HG03175 (cell line): Measurements from ENCODE around the gene LHFPL3.

Source experiments
- ATAC-seq: cut with Tn5 transposase; IDR thresholded peaks from one replicate; pipeline ENCODE4 v1.9.1; 2021; ENCODE audit warnings: mild to moderate bottlenecking, moderate library complexity; ENCODE audit not compliant: unreplicated experiment

LHFPL3 gene

DNA sequence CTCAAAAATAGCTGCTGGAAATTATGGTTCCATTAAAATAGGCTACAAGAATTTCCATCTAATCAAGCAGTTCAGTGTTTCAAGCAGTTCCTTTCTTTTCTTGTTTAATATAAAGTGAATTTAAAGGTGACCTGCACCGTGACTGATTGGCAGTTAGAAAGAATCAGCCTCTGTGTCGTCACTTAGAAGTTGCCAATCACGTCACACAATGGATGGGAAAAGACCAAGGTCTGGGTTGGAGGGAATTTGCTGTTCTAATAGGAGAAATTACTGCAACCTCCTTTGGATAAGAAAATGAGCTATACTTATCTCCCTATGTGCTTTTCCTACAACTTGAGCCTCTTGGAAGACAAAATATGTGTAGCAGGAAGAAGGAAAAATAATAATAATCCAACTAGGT, 466.2 kb downstream of the LHFPL3 start:
- no peak for ATAC-seq

DNA sequence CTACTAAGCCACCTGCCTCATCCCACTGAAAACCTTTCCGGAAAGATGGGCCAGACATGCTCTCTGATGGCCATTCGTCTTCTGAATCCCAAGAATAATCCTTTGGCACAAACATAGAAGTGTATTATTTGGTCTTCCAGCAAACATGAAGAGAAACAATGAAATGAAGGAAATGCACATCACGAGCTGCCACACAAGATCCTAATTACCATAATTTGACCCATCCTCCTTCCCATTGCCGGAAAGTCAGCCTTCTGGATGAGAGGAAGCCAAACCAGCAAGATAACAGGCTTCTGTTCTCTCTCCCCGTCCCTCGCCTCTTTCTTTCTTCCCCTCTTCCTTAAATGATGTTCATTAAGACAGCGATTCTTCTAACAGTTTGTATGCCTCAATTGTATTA, 466.7 kb downstream of the LHFPL3 start:
- no peak for ATAC-seq

DNA sequence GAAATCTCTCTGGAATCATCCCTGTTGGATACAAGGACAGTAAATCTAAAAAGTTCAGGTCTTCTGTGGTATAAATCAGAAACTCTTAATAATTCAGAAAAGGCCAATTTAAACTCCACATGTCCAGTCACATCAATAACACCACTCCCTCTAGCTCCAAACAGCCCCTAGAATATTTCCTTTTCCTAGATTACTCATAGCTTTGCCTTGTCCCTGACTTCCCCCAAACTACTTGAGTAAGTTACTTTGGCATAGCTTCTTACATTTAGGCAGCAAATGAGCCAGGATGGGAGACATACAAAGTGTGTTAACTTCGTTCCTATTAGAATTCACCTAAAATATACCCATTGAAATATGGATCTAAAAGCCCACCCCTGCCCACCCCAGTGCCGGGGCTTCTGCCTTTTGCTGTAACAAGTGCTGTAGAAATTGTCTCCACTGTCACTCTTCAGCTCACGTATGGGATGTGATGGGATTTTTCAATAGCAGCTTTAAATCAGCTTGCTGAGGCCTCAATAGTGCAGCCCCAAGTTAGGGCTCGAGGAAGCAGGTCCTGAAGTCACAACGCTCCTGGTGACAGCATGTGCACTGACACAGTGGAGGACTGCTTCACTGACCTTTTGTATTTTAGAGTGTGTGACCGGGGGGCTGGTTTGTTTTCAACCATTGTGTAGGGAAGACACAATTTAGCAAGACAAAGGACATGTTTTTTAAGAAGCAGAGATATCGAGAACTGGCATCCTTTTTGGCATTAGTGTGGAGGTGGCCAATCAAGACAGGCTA, 467.4 kb downstream of the LHFPL3 start:
- ATAC-seq = no peak

- ATAC-seq = no peak
These were observed 471.9 kb downstream of the LHFPL3 start for GRCh38 chr7:104800307-104800706.

GRCh38 chr7:104801022-104801421, 472.6 kb downstream of the LHFPL3 start:
- no peak for ATAC-seq

DNA sequence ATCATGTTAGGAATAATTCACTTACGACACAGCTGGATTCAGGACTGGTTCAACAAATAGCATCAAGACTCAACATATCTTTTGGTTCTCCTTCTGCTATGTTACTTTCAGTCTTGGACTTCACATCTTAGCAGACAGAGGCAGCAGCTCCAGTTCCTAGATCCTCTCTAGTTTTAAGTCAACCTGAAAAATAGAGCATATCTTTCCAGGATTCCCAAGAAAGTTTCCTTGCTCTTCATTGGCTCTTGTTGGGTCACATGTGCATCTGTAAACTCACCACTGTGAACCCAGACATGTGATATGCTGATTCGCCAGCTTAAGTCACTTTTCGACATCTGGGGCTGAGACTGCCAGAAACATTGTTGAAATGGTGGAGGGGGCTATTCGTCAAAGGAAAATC, 475.5 kb downstream of the LHFPL3 start:
- no peak for ATAC-seq

DNA sequence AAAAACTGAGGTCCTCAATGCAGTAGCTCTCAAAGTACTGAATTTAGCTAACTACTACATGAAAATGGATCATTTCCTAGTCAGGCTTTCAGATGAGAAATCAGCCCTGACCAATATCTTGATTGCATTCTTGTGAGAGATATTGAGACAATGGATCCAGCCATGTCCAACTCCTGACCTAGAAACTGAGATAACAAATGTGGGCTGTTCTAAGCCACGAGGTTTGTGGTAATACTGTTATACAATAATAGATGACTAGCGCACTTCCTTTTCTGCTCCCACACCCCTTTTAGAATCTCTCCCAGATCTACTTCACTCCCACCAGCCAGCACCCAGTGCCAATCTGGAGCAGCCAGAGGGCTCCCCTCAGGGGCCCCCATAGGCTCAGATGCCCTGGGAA, 476.3 kb downstream of the LHFPL3 start:
- ATAC-seq = no peak

- no peak for ATAC-seq
These were observed 477.3 kb downstream of the LHFPL3 start for GRCh38 chr7:104805449-104806317.

DNA sequence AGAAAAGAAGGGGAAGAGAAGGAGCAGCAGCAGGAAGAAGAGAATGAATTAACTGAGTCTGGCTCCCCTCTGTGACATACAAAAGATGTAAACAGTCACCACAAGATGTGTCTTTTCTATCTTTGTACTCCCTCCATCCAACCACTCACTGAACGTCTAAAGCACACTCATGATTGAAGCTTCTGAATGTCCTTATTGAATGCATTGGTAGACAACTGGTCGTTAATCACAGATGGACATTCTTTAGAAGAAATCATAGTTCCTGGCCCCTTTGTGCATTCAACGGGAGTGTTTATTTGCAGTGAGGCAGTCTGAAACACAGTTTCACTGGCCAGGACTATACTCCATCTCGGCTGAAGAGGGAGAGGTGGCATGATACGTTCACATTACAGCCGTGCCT, 479.3 kb downstream of the LHFPL3 start:
- ATAC-seq = no peak

DNA sequence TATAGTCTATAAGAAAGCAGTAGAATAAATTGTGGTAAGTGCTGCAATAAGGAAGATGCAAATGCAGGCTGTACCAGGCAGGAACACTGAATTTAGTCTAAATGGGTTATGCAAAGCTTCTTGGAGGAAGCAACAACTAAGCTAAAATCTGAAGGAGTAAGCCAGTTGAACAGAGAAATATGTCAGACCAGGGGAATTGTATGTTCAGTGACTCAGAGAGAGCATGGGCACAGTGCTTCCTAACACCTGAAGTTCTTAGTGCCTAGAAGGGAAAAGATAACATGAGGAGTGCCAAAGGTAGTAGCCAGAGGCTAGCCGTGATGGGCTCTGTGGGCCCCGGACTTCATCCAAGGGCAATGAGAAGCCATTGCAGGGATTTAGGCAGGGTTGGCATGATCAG, 481.5 kb downstream of the LHFPL3 start:
- no peak for ATAC-seq

DNA sequence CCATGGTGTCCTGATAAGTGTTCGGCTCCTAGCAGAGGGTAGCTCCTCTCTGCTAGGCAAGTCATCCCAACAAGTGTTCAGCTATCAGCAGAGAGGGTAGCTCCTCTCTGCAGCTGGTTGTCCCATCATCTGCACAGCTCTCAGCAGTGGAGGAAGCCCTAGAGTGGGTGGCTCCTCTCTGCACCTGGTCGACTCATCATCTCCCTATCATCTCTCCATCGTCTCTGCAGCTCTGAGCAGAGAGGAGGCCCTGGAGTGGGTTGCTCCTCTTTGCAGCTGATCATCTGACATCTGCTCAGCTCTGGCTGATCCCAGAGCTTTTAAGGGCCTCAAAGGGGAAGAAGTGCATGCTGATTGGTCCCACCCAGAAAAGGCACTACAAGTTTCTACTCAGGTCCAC, 485.7 kb downstream of the LHFPL3 start:
- ATAC-seq = no peak

DNA sequence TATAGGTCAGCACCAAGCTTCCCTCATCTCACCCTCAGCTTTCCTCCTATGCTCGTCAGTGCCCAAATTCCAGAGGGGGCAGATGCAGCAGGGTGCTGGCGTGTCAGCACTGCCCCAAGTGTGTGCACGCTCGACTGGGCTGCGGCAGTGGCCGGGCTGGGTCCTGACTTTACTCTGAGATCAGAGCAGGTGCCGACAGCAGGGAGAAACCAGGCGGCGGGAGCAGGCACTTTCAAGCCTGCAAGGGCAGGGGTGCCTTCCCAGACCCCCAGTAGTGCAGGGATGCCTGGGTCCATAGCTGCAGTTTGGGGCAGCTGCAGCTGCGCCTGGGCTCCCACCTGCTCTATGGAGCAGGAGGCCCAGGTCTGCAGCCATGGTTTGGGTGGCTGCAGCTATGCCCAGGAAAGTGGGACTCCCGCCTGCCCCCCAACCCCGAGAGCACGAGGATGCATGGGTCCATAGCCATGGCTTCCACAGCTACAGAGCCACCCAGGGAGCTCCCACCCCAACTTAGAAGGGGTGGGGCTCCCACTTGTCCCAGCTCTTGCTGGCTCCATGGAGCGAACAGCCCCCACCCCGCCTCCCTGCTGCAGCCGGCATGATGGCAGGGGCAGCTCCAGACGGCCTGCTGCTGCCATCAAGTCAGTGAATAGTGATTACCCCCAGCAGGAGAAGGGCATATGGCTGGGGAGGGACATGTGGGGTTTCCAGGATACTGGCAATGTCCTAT, 486.4 kb downstream of the LHFPL3 start:
- ATAC-seq = no peak

DNA sequence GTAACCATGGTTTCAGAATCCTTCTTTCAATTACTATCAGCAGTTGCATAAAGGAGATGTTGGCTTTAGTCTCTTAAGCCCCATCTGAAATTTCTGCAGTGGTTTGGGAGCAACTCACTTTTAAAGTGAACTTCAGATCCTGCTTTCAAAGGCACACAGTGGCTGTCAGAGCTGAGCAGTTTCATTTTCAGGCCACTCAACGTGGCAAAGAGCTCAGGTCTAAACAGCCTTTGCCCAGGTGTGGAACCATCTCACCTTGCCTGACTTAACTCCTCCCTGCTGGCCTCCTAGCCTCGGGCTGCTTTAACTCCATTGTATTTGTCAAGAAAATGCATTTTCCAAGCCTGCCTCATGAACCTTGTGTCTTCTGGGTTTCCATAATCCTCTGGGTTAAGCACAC, 488.1 kb downstream of the LHFPL3 start:
- no peak for ATAC-seq

- ATAC-seq = no peak
These were observed 490.8 kb downstream of the LHFPL3 start for GRCh38 chr7:104818961-104819880.

DNA sequence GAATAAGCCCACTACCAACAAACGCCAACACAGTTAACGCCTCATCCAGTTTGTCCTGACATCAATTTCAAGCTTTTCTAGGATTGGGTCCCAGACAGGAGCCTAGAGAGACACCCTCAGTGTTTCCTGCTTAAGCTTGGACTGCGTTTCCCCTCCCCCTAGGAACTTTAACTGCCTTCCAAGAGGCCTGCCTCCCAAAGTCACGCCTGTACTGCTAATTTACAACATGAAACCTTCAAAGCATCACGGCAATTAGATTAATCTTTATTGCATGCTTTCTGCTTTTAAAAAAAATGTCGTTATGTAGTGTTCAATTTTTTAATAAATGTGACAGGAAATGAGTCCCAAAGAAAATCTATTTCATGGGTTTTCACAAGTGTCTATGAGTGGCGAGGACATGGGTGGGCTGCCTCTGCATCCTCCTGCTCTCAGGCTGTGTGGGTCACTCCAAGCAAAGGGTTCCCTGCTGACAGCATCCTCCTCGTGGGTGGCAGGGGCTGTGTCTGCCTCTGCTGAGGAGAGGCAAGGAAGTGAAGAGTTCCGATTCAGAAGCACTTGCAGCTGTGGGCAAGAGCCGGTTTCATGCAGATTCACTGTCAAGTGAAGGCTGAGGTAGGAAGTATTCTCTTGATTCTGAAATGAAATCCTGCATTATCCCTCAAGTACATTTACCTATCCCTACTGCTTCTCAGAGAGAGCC, 492.6 kb downstream of the LHFPL3 start:
- no peak for ATAC-seq

DNA sequence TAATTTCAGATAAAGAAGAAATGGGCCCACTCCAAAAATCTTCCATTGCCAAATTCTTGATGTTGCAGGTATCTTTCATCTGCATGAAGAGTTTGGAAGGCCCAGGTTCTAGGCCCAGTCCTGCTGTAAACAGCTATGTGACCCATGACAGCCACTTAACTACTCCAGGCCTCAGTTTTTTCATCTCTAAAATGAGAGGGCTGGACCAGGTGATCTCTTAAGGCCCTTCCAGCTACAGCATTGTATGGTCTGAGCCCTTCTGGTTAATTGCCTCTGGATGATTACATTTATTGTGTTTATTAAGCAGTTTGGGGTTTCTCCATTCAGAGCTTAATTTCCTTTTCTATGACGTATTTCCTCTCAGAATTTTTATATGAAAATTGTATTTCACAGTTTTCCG, 494.8 kb downstream of the LHFPL3 start:
- no peak for ATAC-seq

- ATAC-seq = no peak
These were observed 496.7 kb downstream of the LHFPL3 start for GRCh38 chr7:104825099-104825498.

GRCh38 chr7:104826135-104826534, 497.7 kb downstream of the LHFPL3 start:
- no peak for ATAC-seq

GRCh38 chr7:104836976-104837375, 508.6 kb downstream of the LHFPL3 start:
- no peak for ATAC-seq
